Panc1 (cell line): ENCODE data around the gene MED25. TPM values are rescaled to one million over a fixed set of nuclear protein-coding genes. Genes with fewer than 3 reads are reported as not detected.
A peak's percentile ranks its signal among the peaks of the same experiment; 100 is the strongest.

Source experiments
- ATAC-seq: fragments of 200-7000 bp; cut with Tn5 transposase; 2 replicates; pipeline ENCODE4 v1.9.1; 2020; ENCODE audit warnings: mild to moderate bottlenecking, moderate library complexity
- BruUV-seq: library from RNA; stranded (reverse); fragments of 400-500 nt; replicated peaks from 2 replicates; lab custom pipeline; 2021; lab: Mats Ljungman, UMichigan
- CTCF ChIA-PET: fragments of 300-600 bp; sonication (Branson Sonifier 250); formaldehyde crosslinking; loops from one replicate; lab custom pipeline; 2022; ENCODE audit warnings: antibody characterized with exemption; lab: Charles Lee
- POLR2A ChIA-PET: fragments of 300-600 bp; sonication (Branson Sonifier 250); formaldehyde crosslinking; loops from one replicate; lab custom pipeline; 2022; ENCODE audit warnings: antibody characterized with exemption; lab: Charles Lee
- DNase-seq: peaks from one replicate; pipeline ENCODE4 v3.0.0-alpha.2; 2010; ENCODE audit warnings: low read depth, low spot score
- H3K27ac ChIP-seq: 2 replicates; pipeline ENCODE4 v1.5.1; 2011; ENCODE audit warnings: mild to moderate bottlenecking, low read length, inconsistent platforms
- H3K27me3 ChIP-seq: fragments of 200-500 bp; sonication (Bioruptor generic); 2 replicates; pipeline ENCODE4 v1.6.0; 2014; ENCODE audit warnings: low read length, inconsistent platforms; ENCODE audit not compliant: control insufficient read depth, insufficient read depth
- H3K36me3 ChIP-seq: fragments of 200-500 bp; sonication (Bioruptor generic); 2 replicates; pipeline ENCODE4 v1.5.1; 2014; ENCODE audit warnings: inconsistent platforms, mild to moderate bottlenecking, low read length, moderate library complexity; ENCODE audit not compliant: control insufficient read depth, insufficient read depth
- H3K4me1 ChIP-seq: 2 replicates; pipeline ENCODE4 v1.5.1; 2011; ENCODE audit warnings: inconsistent platforms, mild to moderate bottlenecking, low read length, moderate library complexity; ENCODE audit not compliant: control insufficient read depth, insufficient read depth
- H3K4me3 ChIP-seq, 2 experiments: 2 replicates each; pipeline ENCODE4 v1.5.1; 2011 to 2012; ENCODE audit warnings: low read depth in 2 of 2, low read length in 2 of 2, mild to moderate bottlenecking in 2 of 2, inconsistent platforms in 1 of 2, moderate library complexity in 1 of 2
- H3K9me3 ChIP-seq: fragments of 200-500 bp; sonication (Bioruptor generic); 2 replicates; pipeline ENCODE4 v1.5.1; 2014; ENCODE audit warnings: low read depth, mild to moderate bottlenecking, inconsistent platforms, low read length, moderate library complexity; ENCODE audit not compliant: control insufficient read depth, insufficient read depth
- CTCF ChIP-seq: fragments of 450-650 bp; IDR thresholded peaks from 2 replicates; pipeline ENCODE4 v1.5.1; 2017; ENCODE audit warnings: mild to moderate bottlenecking
- POLR2AphosphoS5 ChIP-seq: IDR thresholded peaks from 2 replicates; pipeline ENCODE4 v1.6.1; 2012; ENCODE audit warnings: mild to moderate bottlenecking, low read depth, low read length, moderate library complexity
- REST ChIP-seq, 2 experiments: IDR thresholded peaks; 2 replicates each; pipeline ENCODE4 v1.6.1; 2011 to 2012; ENCODE audit warnings: low read depth in 2 of 2, control low read depth in 1 of 2, low read length in 1 of 2, mild to moderate bottlenecking in 1 of 2, moderate library complexity in 1 of 2; ENCODE audit not compliant: insufficient read depth in 1 of 2
- SIN3A ChIP-seq: IDR thresholded peaks from 2 replicates; pipeline ENCODE4 v1.6.1; 2012; ENCODE audit warnings: low read depth, mild to moderate bottlenecking, low read length, moderate library complexity, borderline replicate concordance; ENCODE audit not compliant: insufficient read depth
- TCF7L2 ChIP-seq: IDR thresholded peaks from 2 replicates; pipeline ENCODE4 v1.6.1; 2011; ENCODE audit warnings: mild to moderate bottlenecking, low read depth, low read length, inconsistent platforms
- in situ Hi-C: cut with HindIII; loops from 2 replicates; pipeline ENCODE4 v1.10.0; 2016; ENCODE audit warnings: low sequenced_read_pairs, low pct_unique_long_range_greater_than_20kb
- intact Hi-C: fragments of 100-400 bp; cut with micrococcal nuclease; formaldehyde crosslinking; loops from one replicate; pipeline ENCODE4 v1.10.0; 2022; ENCODE audit not compliant: unreplicated experiment
- total RNA-seq: library from RNA; stranded (reverse); gene quantifications from one replicate; pipeline ENCODE4 v1.2.1, GENCODE V29; 2021; ENCODE audit not compliant: unreplicated experiment

MED25 gene
- total RNA-seq, 1 experiment from 2014 or later, result 52.4 TPM

GRCh38 chr19:49861541-49862378 lies 43.7 kb downstream of the MED25 start:
- H3K9me3 ChIP-seq, result no peaks in the 10 kb centered on the region
- no peak overlapping the region for H3K4me3 ChIP-seq
- intact Hi-C loops (no loop called here), in situ Hi-C loops (no loop called here)
- BruUV-seq, result no TSS peak
- TF ChIP-seq TCF7L2, result no peak
- TF ChIP-seq CTCF, result peak; percentile 10; the same call in 1 of the 2 replicates
- 0 out of 2 replicates have a peak, but pooled peaks have one; percentile 9 for TF ChIP-seq POLR2AphosphoS5
- no peak for TF ChIP-seq SIN3A
- TF ChIP-seq REST (IDR thresholded peaks at IDR 0.05; ENCODE audit: insufficient read depth in 1 of 2, low read depth in 2 of 2, low read length in 1 of 2), result no peak
- H3K4me1 ChIP-seq, result peaks cover 41% of the 10 kb centered on the region
- H3K27ac ChIP-seq, result peak overlapping the region; percentile 71; the same call in 1 of the 2 replicates
- POLR2A ChIA-PET, result no interaction called here
- H3K36me3 ChIP-seq, result no peaks in the 10 kb centered on the region
- CTCF ChIA-PET, result no interaction called here
- no peak for DNase-seq
- ATAC-seq, result peak; percentile 9; the same call in 1 of the 2 replicates
- no peaks in the 10 kb centered on the region for H3K27me3 ChIP-seq

GRCh38 chr19:49862391-49863253 lies 44.5 kb downstream of the MED25 start:
- Histone ChIP-seq H3K4me1 (peaks cover 37% of the 10 kb centered on the region), H3K9me3 (no peaks in the 10 kb centered on the region), H3K36me3 (no peaks in the 10 kb centered on the region), H3K27ac (peak overlapping the region; percentile 39; the same call in 1 of the 2 replicates), H3K4me3 (no peak overlapping the region), H3K27me3 (no peaks in the 10 kb centered on the region)
- DNase-seq (no peak), ATAC-seq (no peak)
- intact Hi-C loops (no loop called here), in situ Hi-C loops (no loop called here)
- TF ChIP-seq TCF7L2 (no peak), SIN3A (no peak), REST (IDR thresholded peaks at IDR 0.05; ENCODE audit: insufficient read depth in 1 of 2, low read depth in 2 of 2, low read length in 1 of 2) (no peak), POLR2AphosphoS5 (no peak), CTCF (no peak; the same call in 1 of the 2 replicates)
- POLR2A ChIA-PET, result no interaction called here
- no TSS peak for BruUV-seq
- CTCF ChIA-PET, result no interaction called here
